GM12878 (cell line): ENCODE data around the gene CLASRP. TPM values are rescaled to one million over a fixed set of nuclear protein-coding genes. Genes with fewer than 3 reads are reported as not detected.

ENCODE experiments used
- ATAC-seq: fragments of 200-7000 bp; cut with Tn5 transposase; 3 replicates; pipeline ENCODE4 v1.9.1; 2020; ENCODE audit warnings: mild to moderate bottlenecking, moderate library complexity
- Bru-seq: library from RNA; stranded (reverse); fragments of 400-500 nt; gene quantifications from one replicate; lab custom pipeline; 2021; lab: Mats Ljungman, UMichigan
- BruChase-seq, 2 experiments: library from RNA; stranded (reverse); fragments of 400-500 nt; gene quantifications; one replicate each; lab custom pipeline; 2021; lab: Mats Ljungman, UMichigan
- BruUV-seq: library from RNA; stranded (reverse); fragments of 400-500 nt; replicated peaks from 2 replicates; lab custom pipeline; 2021; lab: Mats Ljungman, UMichigan
- CTCF ChIA-PET: fragments of 300-600 bp; sonication (Branson Sonifier 250); formaldehyde crosslinking; extraction: SDS; loops from one replicate; lab custom pipeline; 2021; ENCODE audit warnings: inconsistent platforms; lab: Yijun Ruan, JAX
- POLR2A ChIA-PET: fragments of 350-600 bp; formaldehyde crosslinking; extraction: SDS; loops from one replicate; lab custom pipeline; 2021; ENCODE audit warnings: inconsistent platforms; lab: Charles Lee
- RAD21 ChIA-PET: fragments of 300-600 bp; sonication (Branson Sonifier 250); formaldehyde crosslinking; loops from one replicate; lab custom pipeline; 2023; ENCODE audit warnings: antibody characterized with exemption; ENCODE audit not compliant: unreplicated experiment; lab: Charles Lee
- SMC1A ChIA-PET: fragments of 300-600 bp; sonication (Branson Sonifier 250); formaldehyde crosslinking; loops from one replicate; lab custom pipeline; 2023; ENCODE audit not compliant: unreplicated experiment, uncharacterized antibody; lab: Charles Lee
- DNase-seq: peaks from one replicate; pipeline ENCODE4 v3.0.0-alpha.2; 2011; ENCODE audit warnings: low read depth, low spot score
- FAIRE-seq: peaks from 3 replicates; lab custom pipeline; 2011; peaks lifted over from hg19 to GRCh38; lab: Jason Lieb, UNC
- H2AFZ ChIP-seq: 2 replicates; pipeline ENCODE4 v1.6.0; 2011; ENCODE audit warnings: low read depth, low read length, control low read depth; ENCODE audit not compliant: control insufficient read depth
- H3K27ac ChIP-seq: 2 replicates; pipeline ENCODE4 v1.5.1; 2011; ENCODE audit warnings: control low read depth; ENCODE audit not compliant: control insufficient read depth, insufficient read depth
- H3K27me3 ChIP-seq, 2 experiments: replicated peaks in 1 of 2; 2 replicates each; pipeline versions ENCODE4 v1.6.0 to v1.6.1; 2011; ENCODE audit warnings: low read length in 1 of 2; ENCODE audit not compliant: control insufficient read depth in 2 of 2, insufficient read depth in 2 of 2
- H3K36me3 ChIP-seq, 2 experiments: 2 replicates each; pipeline ENCODE4 v1.5.1; 2011; ENCODE audit warnings: low read length in 1 of 2; ENCODE audit not compliant: control insufficient read depth in 2 of 2, insufficient read depth in 2 of 2
- H3K4me1 ChIP-seq: 2 replicates; pipeline ENCODE4 v1.6.1; 2011; ENCODE audit warnings: mild to moderate bottlenecking, low read length, moderate library complexity, mixed read lengths; ENCODE audit not compliant: control insufficient read depth, insufficient read depth
- H3K4me2 ChIP-seq: 2 replicates; pipeline ENCODE4 v1.6.0; 2011; ENCODE audit warnings: control low read depth; ENCODE audit not compliant: control insufficient read depth, insufficient read depth
- H3K4me3 ChIP-seq: fragments of 200-600 bp; sonication (generic); 2 replicates; pipeline ENCODE4 v1.5.1; 2016
- H3K79me2 ChIP-seq: 2 replicates; pipeline ENCODE4 v1.6.0; 2011; ENCODE audit warnings: low read length; ENCODE audit not compliant: control insufficient read depth, insufficient read depth
- H3K9ac ChIP-seq: 2 replicates; pipeline ENCODE4 v1.8.0; 2011; ENCODE audit warnings: low read length, control low read depth, mixed read lengths; ENCODE audit not compliant: control insufficient read depth, insufficient read depth
- H3K9me3 ChIP-seq: replicated peaks from 3 replicates; pipeline ENCODE4 v1.5.1; 2011; ENCODE audit warnings: mild to moderate bottlenecking, low read length; ENCODE audit not compliant: control insufficient read depth, insufficient read depth
- H4K20me1 ChIP-seq: 2 replicates; pipeline ENCODE4 v1.6.0; 2011; ENCODE audit not compliant: control insufficient read depth, insufficient read depth
- ATF7 ChIP-seq: fragments of 450-650 bp; IDR thresholded peaks from 2 replicates; pipeline ENCODE4 v1.6.1; 2016; ENCODE audit warnings: low read depth, mild to moderate bottlenecking
- DPF2 ChIP-seq: fragments of 450-650 bp; IDR thresholded peaks from 2 replicates; pipeline ENCODE4 v1.6.1; 2017; ENCODE audit warnings: mild to moderate bottlenecking
- NR2C2 ChIP-seq: IDR thresholded peaks from 2 replicates; pipeline ENCODE4 v1.6.1; 2011; ENCODE audit warnings: borderline replicate concordance, low read depth; ENCODE audit not compliant: control insufficient read depth, insufficient read length
- PBX3 ChIP-seq: IDR thresholded peaks from 2 replicates; pipeline ENCODE4 v1.6.1; 2011; ENCODE audit warnings: mild to moderate bottlenecking, low read depth, low read length, moderate library complexity; ENCODE audit not compliant: insufficient replicate concordance
- POLR2AphosphoS5 ChIP-seq: IDR thresholded peaks from 2 replicates; pipeline ENCODE4 v1.6.1; 2011; ENCODE audit warnings: mild to moderate bottlenecking, low read length, inconsistent platforms
- SREBF1 ChIP-seq: IDR thresholded peaks from 2 replicates; pipeline ENCODE4 v1.6.1; 2012; ENCODE audit warnings: mild to moderate bottlenecking, low read length
- STAT1 ChIP-seq: fragments of 450-650 bp; conservative IDR thresholded peaks from 2 replicates; pipeline ENCODE4 v1.6.1; 2014; ENCODE audit warnings: antibody characterized with exemption, mild to moderate bottlenecking
- STAT3 ChIP-seq: IDR thresholded peaks from 2 replicates; pipeline ENCODE4 v1.6.1; 2011; ENCODE audit warnings: low read depth, low read length, improper control_type of control experiment
- TCF7 ChIP-seq: IDR thresholded peaks from 2 replicates; pipeline ENCODE4 v1.6.1; 2014; ENCODE audit warnings: antibody characterized with exemption, borderline replicate concordance
- YY1 ChIP-seq: IDR thresholded peaks from 2 replicates; pipeline ENCODE4 v1.6.1; 2011; ENCODE audit warnings: low read depth, mild to moderate bottlenecking, low read length
- ZNF24 ChIP-seq: fragments of 450-650 bp; IDR thresholded peaks from 2 replicates; pipeline ENCODE4 v1.6.1; 2017; ENCODE audit warnings: antibody characterized with exemption, mild to moderate bottlenecking
- ZNF384 ChIP-seq: IDR thresholded peaks from 2 replicates; pipeline ENCODE4 v1.6.1; 2012; ENCODE audit warnings: low read depth, mild to moderate bottlenecking, low read length, improper control_type of control experiment, borderline replicate concordance
- WGBS: methylation state at CpG from one replicate; pipeline ENCODE4 v1.1.6; 2016; ENCODE audit warnings: low lambda C conversion rate; ENCODE audit not compliant: insufficient replicate concordance, insufficient coverage; ENCODE audit errors: missing lambda C conversion rate; 5-methylcytosine and 5-hydroxymethylcytosine counted together
- in situ Hi-C: fragments of 300-500 bp; cut with MboI; formaldehyde crosslinking; loops from 9 replicates; pipeline ENCODE4 v1.14.3; 2018; ENCODE audit warnings: mixed read lengths
- intact Hi-C: fragments of 100-400 bp; cut with micrococcal nuclease; formaldehyde crosslinking; loops from one replicate; pipeline ENCODE4 v1.14.2; 2022; ENCODE audit not compliant: unreplicated experiment
- long read RNA-seq, 2 experiments: library from polyadenylated mRNA; unstranded; transcript quantifications; one replicate each; pipeline ENCODE4 v2.0.0, GENCODE V29; 2019 to 2020
- polyA minus RNA-seq, 3 experiments: library from RNA; depleted of rRNA, polyadenylated mRNA; stranded (reverse); fragments of >200 nt; gene quantifications; 2 replicates each; pipeline ENCODE4 v1.2.3, GENCODE V29; 2011
- polyA plus RNA-seq, 11 experiments: library from polyadenylated mRNA; depleted of rRNA in 4 of 11; unstranded in 6 of 11; stranded (reverse) in 5 of 11; fragments of >200 nt; fragmentation: Nextera tagmentation in 4 of 11; fragmentation: Illumina TruSeq in 1 of 11; extraction: Ambion mirVana in 4 of 11; extraction: Trizol in 1 of 11; gene quantifications; 1 replicate in 1 of 11; 2 replicates in 10 of 11; pipeline versions ENCODE4 v1.2.1 to v1.2.3, GENCODE V29; 2011 to 2016; ENCODE audit warnings: inconsistent platforms in 2 of 11, missing spikeins in 2 of 11, low read depth in 1 of 11
- total RNA-seq, 4 experiments: library from RNA; depleted of rRNA in 3 of 4; stranded (reverse); fragments of >200 nt in 3 of 4; fragmentation: Illumina TruSeq in 1 of 4; extraction: Trizol in 1 of 4; gene quantifications; 2 replicates each; pipeline versions ENCODE4 v1.2.1 to v1.2.3, GENCODE V29; 2013 to 2021
- TF ChIP-seq, protein P1 (sequence below), 3 experiments: IDR thresholded peaks in 2 of 3; conservative IDR thresholded peaks in 1 of 3; 2 replicates each; pipeline ENCODE4 v1.5.1; 2011; ENCODE audit warnings: low read depth in 3 of 3, low read length in 3 of 3, mild to moderate bottlenecking in 3 of 3, control low read depth in 2 of 3, moderate library complexity in 2 of 3, inconsistent platforms in 1 of 3, mixed read lengths in 1 of 3; ENCODE audit not compliant: control insufficient read depth in 2 of 3, insufficient read depth in 1 of 3; ENCODE audit errors: extremely low read depth in 1 of 3

Gene CLASRP
- total RNA-seq (2013; cell fraction: nucleolus; rRNA removed), result 116 and 141 TPM in 2 replicates
- total RNA-seq (2014; rRNA removed), result 28.5 and 28.9 TPM in 2 replicates
- total RNA-seq (2014; rRNA removed; fragmentation: Illumina TruSeq; extraction: Trizol), result 31.9 and 33.6 TPM in 2 replicates
- 66.7 and 75.8 TPM in 2 replicates for total RNA-seq (2021)
- 32.0 TPM for polyA plus RNA-seq (2011; ENCODE audit: low read depth)
- polyA plus RNA-seq (2011; rRNA removed), result 24.6 and 40.4 TPM in 2 replicates
- 19.2 and 19.5 TPM in 2 replicates for polyA plus RNA-seq (2011; cell fraction: cytosol; rRNA removed)
- polyA plus RNA-seq (2011; cell fraction: nucleus; rRNA removed), result 208 and 258 TPM in 2 replicates
- polyA plus RNA-seq (2012), result 58.3 and 93.7 TPM in 2 replicates
- polyA plus RNA-seq (2014; fragmentation: Illumina TruSeq; extraction: Trizol), result 20.2 and 37.2 TPM in 2 replicates
- polyA plus RNA-seq (2014; fragmentation: Nextera tagmentation; extraction: Ambion mirVana), result 1 to 10 TPM in 1 of 2 experiments, under 1 TPM in 1; 0.68 to 2.3 TPM
- polyA plus RNA-seq (2014; rRNA removed), result 62.5 and 80.2 TPM in 2 replicates
- polyA plus RNA-seq (2016; fragmentation: Nextera tagmentation; extraction: Ambion mirVana), result 10 to 100 TPM; 18.5 to 23.6 TPM
- 23.8 and 26.4 TPM in 2 replicates for polyA minus RNA-seq (2011; rRNA and poly(A)+ RNA removed)
- polyA minus RNA-seq (2011; cell fraction: cytosol; rRNA and poly(A)+ RNA removed), result 7.9 and 9.6 TPM in 2 replicates
- 20.9 and 53.9 TPM in 2 replicates for polyA minus RNA-seq (2011; cell fraction: nucleus; rRNA and poly(A)+ RNA removed)
- percentile 79 among the genes with signal in this experiment for Bru-seq, nascent RNA
- percentile 89 among the genes with signal in this experiment for BruChase-seq, experiment 1, labeled RNA remaining after a 6-hour chase
- percentile 83 among the genes with signal in this experiment for BruChase-seq, experiment 2, labeled RNA remaining after a 2-hour chase
- long read RNA-seq, experiment 1, partial matches to known transcripts, result 0 of 4 reads
- long read RNA-seq, experiment 1, other reads (novel, unspliced or antisense), result 2 of 4 reads
- long read RNA-seq, experiment 2, partial matches to known transcripts, result 0 of 2 reads
- long read RNA-seq, experiment 2, other reads (novel, unspliced or antisense), result 2 of 2 reads

- 1% methylated on average over 43 of the region's 62 CpGs for WGBS
- Histone ChIP-seq H2AFZ (peak within 1 kb of the TSS; percentile 75), H3K36me3 (peaks cover 12 to 33% of the 10 kb centered on the region in 2 experiments; a peak in 3 of 4 replicates), H3K79me2 (peaks cover 42% of the 10 kb centered on the region), H3K4me2 (peak within 1 kb of the TSS; percentile 73), H3K27ac (peak within 1 kb of the TSS; percentile 94), H3K4me1 (peaks cover 10% of the 10 kb centered on the region), H3K27me3 (no peaks in the 10 kb centered on the region), H3K4me3 (peak within 1 kb of the TSS; percentile 76), H4K20me1 (peaks cover 7% of the 10 kb centered on the region; the same call in 1 of the 2 replicates), H3K9ac (peak within 1 kb of the TSS; percentile 95), H3K9me3 (no peaks in the 10 kb centered on the region)
- peak; percentile 97 for ATAC-seq
- peak; percentile 44 for DNase-seq
- SMC1A ChIA-PET, result interaction anchor here (0.6 to 2.2 kb wide), 18 partner anchors 8 to 268 kb away, joined by 3 to 10 read pairs (median 4); no protein-coding TSS in a partner anchor
- FAIRE-seq, result peak; percentile 87
- RAD21 ChIA-PET, result interaction anchor here (0.8 to 3.3 kb wide), 13 partner anchors 8 to 148 kb away, joined by 3 to 21 read pairs (median 5); no protein-coding TSS in a partner anchor
- intact Hi-C loops, result no loop called here
- in situ Hi-C loops, result no loop called here
- CTCF ChIA-PET, result interaction anchor here (1.0 to 2.9 kb wide), 13 partner anchors 10 to 141 kb away, joined by 3 to 14 read pairs (median 4); partner anchors contain the start of gene BLOC1S3
- no TSS peak for BruUV-seq
- POLR2A ChIA-PET, result interaction anchor here (0.6 to 1.9 kb wide), 26 partner anchors 10 to 378 kb away, joined by 3 to 11 read pairs (median 4); partner anchors contain the start of genes BLOC1S3, CLPTM1, TRAPPC6A and ZNF296
- TF ChIP-seq STAT3 (no peak), TCF7 (no peak), PBX3 (no peak), STAT1 (no peak), ZNF24 (no peak), POLR2AphosphoS5 (peak; percentile 94), DPF2 (no peak), NR2C2 (no peak), SREBF1 (no peak), ZNF384 (peak; percentile 80), YY1 (no peak; the same call in 1 of the 2 replicates), ATF7 (no peak)
- TF ChIP-seq, protein P1, sequence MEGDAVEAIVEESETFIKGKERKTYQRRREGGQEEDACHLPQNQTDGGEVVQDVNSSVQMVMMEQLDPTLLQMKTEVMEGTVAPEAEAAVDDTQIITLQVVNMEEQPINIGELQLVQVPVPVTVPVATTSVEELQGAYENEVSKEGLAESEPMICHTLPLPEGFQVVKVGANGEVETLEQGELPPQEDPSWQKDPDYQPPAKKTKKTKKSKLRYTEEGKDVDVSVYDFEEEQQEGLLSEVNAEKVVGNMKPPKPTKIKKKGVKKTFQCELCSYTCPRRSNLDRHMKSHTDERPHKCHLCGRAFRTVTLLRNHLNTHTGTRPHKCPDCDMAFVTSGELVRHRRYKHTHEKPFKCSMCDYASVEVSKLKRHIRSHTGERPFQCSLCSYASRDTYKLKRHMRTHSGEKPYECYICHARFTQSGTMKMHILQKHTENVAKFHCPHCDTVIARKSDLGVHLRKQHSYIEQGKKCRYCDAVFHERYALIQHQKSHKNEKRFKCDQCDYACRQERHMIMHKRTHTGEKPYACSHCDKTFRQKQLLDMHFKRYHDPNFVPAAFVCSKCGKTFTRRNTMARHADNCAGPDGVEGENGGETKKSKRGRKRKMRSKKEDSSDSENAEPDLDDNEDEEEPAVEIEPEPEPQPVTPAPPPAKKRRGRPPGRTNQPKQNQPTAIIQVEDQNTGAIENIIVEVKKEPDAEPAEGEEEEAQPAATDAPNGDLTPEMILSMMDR (IDR thresholded peaks at IDR 0.05 in 2 of 3, conservative IDR thresholded peaks at IDR 0.05 in 1 of 3; ENCODE audit: control insufficient read depth in 2 of 3, extremely low read depth in 1 of 3, insufficient read depth in 1 of 3, low read depth in 3 of 3, low read length in 3 of 3), result no peak
Measured at GRCh38 chr19:45038931-45039893, at the start of gene CLASRP. TSS of gene CLASRP (plus strand) at chr19:45039045. CDS start at chr19:45040213, 1,168 bp downstream.
